OCI-M1 (cell line): ENCODE results near the gene PTP4A2.

Experiments
- DNase-seq: peaks from one replicate; lab custom pipeline; 2025; lab: John Stamatoyannopoulos, UW

The PTP4A2 gene

GRCh38 chr1:31886866-31887265 lies 51.3 kb downstream of the PTP4A2 start:
- peak; percentile 69 for DNase-seq

GRCh38 chr1:31885851-31886250 lies 52.3 kb downstream of the PTP4A2 start:
- no peak for DNase-seq

- no peak for DNase-seq
Observed at GRCh38 chr1:31883357-31883942, 54.7 kb downstream of the PTP4A2 start.

GRCh38 chr1:31881688-31882000 lies 56.5 kb downstream of the PTP4A2 start:
- no peak for DNase-seq

GRCh38 chr1:31880957-31881687 lies 57.0 kb downstream of the PTP4A2 start:
- no peak for DNase-seq

- DNase-seq, result no peak
Observed at GRCh38 chr1:31879981-31880608, 58.1 kb downstream of the PTP4A2 start.

GRCh38 chr1:31878058-31878457 lies 60.1 kb downstream of the PTP4A2 start:
- DNase-seq, result no peak

- no peak for DNase-seq
Observed at GRCh38 chr1:31877544-31877943, 60.6 kb downstream of the PTP4A2 start.

GRCh38 chr1:31875636-31876236 lies 62.4 kb downstream of the PTP4A2 start:
- DNase-seq, result no peak

GRCh38 chr1:31874942-31875341 lies 63.2 kb downstream of the PTP4A2 start:
- DNase-seq, result no peak

GRCh38 chr1:31872658-31873636 lies 65.2 kb downstream of the PTP4A2 start:
- DNase-seq, result peak; percentile 71

GRCh38 chr1:31871703-31872102 lies 66.5 kb downstream of the PTP4A2 start:
- no peak for DNase-seq

- DNase-seq, result no peak
Observed at GRCh38 chr1:31870086-31870736, 68.0 kb downstream of the PTP4A2 start.

GRCh38 chr1:31869449-31869848 lies 68.7 kb downstream of the PTP4A2 start:
- DNase-seq, result peak; percentile 36

GRCh38 chr1:31868862-31869261 lies 69.3 kb downstream of the PTP4A2 start:
- DNase-seq, result no peak

- no peak for DNase-seq
Observed at GRCh38 chr1:31867546-31867945, 70.6 kb downstream of the PTP4A2 start.

GRCh38 chr1:31866450-31867032 lies 71.6 kb downstream of the PTP4A2 start:
- DNase-seq, result peak; percentile 86

- DNase-seq, result no peak
Observed at GRCh38 chr1:31865728-31866449, 72.3 kb downstream of the PTP4A2 start.

- no peak for DNase-seq
Observed at GRCh38 chr1:31862071-31862470, 76.1 kb downstream of the PTP4A2 start.

GRCh38 chr1:31861346-31861745 lies 76.8 kb downstream of the PTP4A2 start:
- no peak for DNase-seq
